Stimulated activated effector memory CD8-positive, alpha-beta T cell treated with anti-CD3 and anti-CD28 coated beads, Interleukin-12 subunit alpha, Interleukin-12 subunit beta, amount 100 ng/mL, for 72 hours (primary cell): ENCODE results near the gene CYSLTR2.
"Not testable (repeated sequence)": the region's sequence is repeated elsewhere in the genome, so short reads cannot be mapped to it uniquely, and the experiment has no call there.

Experiments
- ATAC-seq: fragments of 150-1000 bp; cut with Tn5 transposase; 2 replicates; pipeline ENCODE4 v1.10.0; 2021
- DNase-seq, 2 donors: peaks; one replicate each; pipeline ENCODE4 v3.0.0; 2021 to 2022; ENCODE audit warnings: low spot score in 2 of 2
- H3K27ac Mint-ChIP-seq: one replicate; pipeline ENCODE4 v1.8.0; 2022; ENCODE audit warnings: mild to moderate bottlenecking, mixed read lengths
- H3K36me3 Mint-ChIP-seq: one replicate; pipeline ENCODE4 v1.8.0; 2022; ENCODE audit warnings: mild to moderate bottlenecking, mixed read lengths
- H3K4me1 Mint-ChIP-seq: one replicate; pipeline ENCODE4 v1.8.0; 2022; ENCODE audit warnings: mixed read lengths
- H3K4me3 Mint-ChIP-seq: one replicate; pipeline ENCODE4 v1.8.0; 2022; ENCODE audit warnings: mild to moderate bottlenecking, mixed read lengths
- H3K9me3 Mint-ChIP-seq: one replicate; pipeline ENCODE4 v1.8.0; 2022; ENCODE audit warnings: mixed read lengths

Gene CYSLTR2

GRCh38 chr13:48696676-48697075, 42.9 kb downstream of the CYSLTR2 start:
- H3K27ac Mint-ChIP-seq, H3K9me3 Mint-ChIP-seq, H3K4me1 Mint-ChIP-seq, H3K4me3 Mint-ChIP-seq, DNase-seq, ATAC-seq, H3K36me3 Mint-ChIP-seq: not testable (repeated sequence)

- no peak for ATAC-seq
Measured at GRCh38 chr13:48707405-48707804, 53.7 kb downstream of the CYSLTR2 start.

GRCh38 chr13:48708764-48709163, 55.0 kb downstream of the CYSLTR2 start:
- H3K27ac Mint-ChIP-seq = no peak overlapping the region
- no peaks in the 10 kb centered on the region for H3K36me3 Mint-ChIP-seq
- peaks cover 9% of the 10 kb centered on the region for H3K9me3 Mint-ChIP-seq
- ATAC-seq (no peak), DNase-seq (no peak)
- peaks cover 19% of the 10 kb centered on the region for H3K4me1 Mint-ChIP-seq
- H3K4me3 Mint-ChIP-seq = no peak overlapping the region

More at GRCh38 chr13:48707405-48707804, 53.7 kb downstream of the CYSLTR2 start:
- Mint-ChIP-seq H3K36me3 (no peaks in the 10 kb centered on the region), H3K4me3 (no peak overlapping the region), H3K4me1 (peaks cover 19% of the 10 kb centered on the region), H3K9me3 (peaks cover 9% of the 10 kb centered on the region), H3K27ac (no peak overlapping the region)
- DNase-seq = no peak

DNA sequence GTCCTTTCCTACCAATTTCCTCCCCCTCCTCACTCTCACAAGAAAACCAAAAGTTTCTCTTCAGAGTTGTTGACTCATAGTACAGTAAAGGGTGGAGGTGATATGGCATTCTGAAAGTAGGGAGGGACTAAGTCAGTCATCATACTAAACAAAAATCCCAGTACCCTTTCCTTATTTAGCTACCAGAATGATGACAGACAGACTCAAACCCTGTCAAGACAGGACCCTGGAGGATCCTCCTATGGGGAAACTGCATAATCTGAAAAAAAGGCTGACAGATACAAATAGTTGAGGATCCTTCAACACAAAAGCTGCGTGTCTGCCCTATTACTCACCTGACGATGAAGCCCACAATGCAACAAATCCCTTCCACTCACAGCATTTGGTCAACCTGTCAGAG, 55.5 kb downstream of the CYSLTR2 start:
- Mint-ChIP-seq H3K4me1 (peaks cover 19% of the 10 kb centered on the region), H3K4me3 (no peak overlapping the region), H3K27ac (no peak overlapping the region), H3K36me3 (no peaks in the 10 kb centered on the region), H3K9me3 (peaks cover 9% of the 10 kb centered on the region)
- no peak for DNase-seq
- peak; percentile 93 for ATAC-seq

DNA sequence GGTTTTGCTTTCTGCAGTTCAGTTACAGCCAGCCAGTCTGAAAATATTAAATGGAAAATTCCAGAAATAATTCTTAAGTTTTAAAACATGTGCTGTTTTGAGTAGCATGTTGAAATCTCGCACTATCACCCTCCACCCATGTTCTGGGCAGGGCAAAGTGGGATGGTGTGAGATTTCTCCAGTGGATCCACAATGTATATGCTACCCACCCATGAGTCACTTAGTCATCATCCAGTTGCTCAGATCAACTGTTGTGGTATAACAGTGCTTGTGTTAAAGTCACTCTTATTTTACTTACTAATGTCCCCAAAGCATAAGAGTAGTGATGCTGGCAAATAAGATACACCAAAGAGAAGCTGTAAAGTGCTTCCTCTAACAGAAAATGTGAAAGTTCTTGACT, 56.4 kb downstream of the CYSLTR2 start:
- Mint-ChIP-seq H3K9me3 (peaks cover 9% of the 10 kb centered on the region), H3K36me3 (no peaks in the 10 kb centered on the region), H3K4me3 (no peak overlapping the region), H3K27ac (no peak overlapping the region), H3K4me1 (peaks cover 19% of the 10 kb centered on the region)
- DNase-seq = no peak
- ATAC-seq = peak; percentile 48

DNA sequence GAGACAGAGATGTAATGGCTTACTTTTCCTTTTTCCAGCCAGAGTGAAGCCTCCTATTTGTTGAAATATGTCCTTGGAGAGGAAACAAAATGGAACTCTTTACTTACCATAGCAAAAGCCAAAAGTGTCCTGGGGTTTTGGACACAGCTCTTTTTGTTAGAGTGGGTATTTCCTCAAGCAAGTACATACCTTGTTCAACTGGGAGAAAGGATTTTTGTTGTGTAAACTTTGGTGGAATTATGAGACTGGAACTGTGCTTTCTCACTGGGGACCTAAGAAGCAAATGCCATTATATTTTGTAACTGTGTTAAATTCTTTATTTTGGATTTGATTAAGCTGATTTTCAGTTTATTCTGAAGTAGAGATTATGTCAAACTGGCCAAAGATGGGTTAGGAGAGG, 58.4 kb downstream of the CYSLTR2 start:
- H3K9me3 Mint-ChIP-seq = peaks cover 20% of the 10 kb centered on the region
- ATAC-seq (no peak), DNase-seq (no peak)
- peaks cover 19% of the 10 kb centered on the region for H3K4me1 Mint-ChIP-seq
- H3K4me3 Mint-ChIP-seq = no peak overlapping the region
- H3K27ac Mint-ChIP-seq = peak overlapping the region; percentile 40
- H3K36me3 Mint-ChIP-seq = no peaks in the 10 kb centered on the region

GRCh38 chr13:48715977-48716376, 62.2 kb downstream of the CYSLTR2 start:
- DNase-seq = no peak
- ATAC-seq = no peak
- H3K36me3 Mint-ChIP-seq = no peaks in the 10 kb centered on the region
- peaks cover 18% of the 10 kb centered on the region for H3K9me3 Mint-ChIP-seq
- H3K4me3 Mint-ChIP-seq = no peak overlapping the region
- H3K4me1 Mint-ChIP-seq = no peaks in the 10 kb centered on the region
- no peak overlapping the region for H3K27ac Mint-ChIP-seq

GRCh38 chr13:48720621-48721020, 66.9 kb downstream of the CYSLTR2 start:
- Mint-ChIP-seq H3K27ac (no peak overlapping the region), H3K9me3 (peaks cover 13% of the 10 kb centered on the region), H3K36me3 (no peaks in the 10 kb centered on the region), H3K4me1 (no peaks in the 10 kb centered on the region), H3K4me3 (no peak overlapping the region)
- DNase-seq (no peak), ATAC-seq (no peak)

- no peak for ATAC-seq
- H3K4me1 Mint-ChIP-seq = no peaks in the 10 kb centered on the region
- H3K36me3 Mint-ChIP-seq = no peaks in the 10 kb centered on the region
- H3K9me3 Mint-ChIP-seq = peaks cover 1% of the 10 kb centered on the region
- H3K4me3 Mint-ChIP-seq = no peak overlapping the region
- no peak for DNase-seq
- no peak overlapping the region for H3K27ac Mint-ChIP-seq
Measured at GRCh38 chr13:48723168-48723567, 69.4 kb downstream of the CYSLTR2 start.

GRCh38 chr13:48725271-48725670, 71.5 kb downstream of the CYSLTR2 start:
- DNase-seq (no peak), ATAC-seq (no peak)
- H3K36me3 Mint-ChIP-seq = no peaks in the 10 kb centered on the region
- no peaks in the 10 kb centered on the region for H3K9me3 Mint-ChIP-seq
- H3K4me1 Mint-ChIP-seq = peaks cover 12% of the 10 kb centered on the region
- H3K4me3 Mint-ChIP-seq = no peak overlapping the region
- H3K27ac Mint-ChIP-seq = no peak overlapping the region

- no peaks in the 10 kb centered on the region for H3K36me3 Mint-ChIP-seq
- H3K4me1 Mint-ChIP-seq = peaks cover 26% of the 10 kb centered on the region
- no peak overlapping the region for H3K4me3 Mint-ChIP-seq
- H3K9me3 Mint-ChIP-seq = no peaks in the 10 kb centered on the region
- no peak for DNase-seq
- no peak for ATAC-seq
- H3K27ac Mint-ChIP-seq = no peak overlapping the region
Measured at GRCh38 chr13:48726711-48727110, 73.0 kb downstream of the CYSLTR2 start.

DNA sequence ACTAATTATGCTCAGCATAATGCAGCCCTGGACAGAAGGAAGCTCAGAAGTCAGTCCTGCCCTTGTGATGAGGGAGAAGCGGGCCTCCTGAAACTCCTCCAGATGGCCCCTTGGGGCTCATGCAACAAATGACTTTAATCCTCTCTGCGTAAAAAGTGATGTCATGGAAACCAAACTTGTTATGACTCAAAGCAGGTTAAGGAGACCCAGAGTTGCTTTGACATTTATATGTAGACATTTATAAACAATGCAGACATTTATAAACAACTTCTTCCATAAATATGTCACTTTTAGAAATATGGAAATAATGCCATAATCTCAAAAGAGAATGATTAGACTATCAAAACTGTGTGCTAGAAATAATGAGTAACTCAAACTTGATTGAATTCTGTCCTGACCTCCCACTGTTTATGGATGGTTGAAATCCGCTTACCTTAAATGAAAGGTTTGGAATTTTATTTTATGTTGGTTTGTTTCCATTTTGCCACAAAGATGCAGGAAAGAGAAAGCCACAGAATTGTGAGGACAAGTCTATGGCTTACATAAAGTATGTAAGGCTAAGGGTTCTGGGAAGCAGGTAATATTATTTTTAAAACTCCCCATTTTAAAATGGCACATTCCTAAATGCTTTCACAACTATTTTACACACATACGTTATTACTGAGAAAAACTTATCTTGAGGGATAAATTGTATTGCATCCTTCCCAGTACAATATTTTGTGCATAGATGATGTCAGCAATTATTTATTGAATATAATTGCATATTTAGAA, 73.7 kb downstream of the CYSLTR2 start:
- H3K36me3 Mint-ChIP-seq = no peaks in the 10 kb centered on the region
- H3K4me3 Mint-ChIP-seq = no peak overlapping the region
- H3K27ac Mint-ChIP-seq = no peak overlapping the region
- no peaks in the 10 kb centered on the region for H3K9me3 Mint-ChIP-seq
- peaks cover 32% of the 10 kb centered on the region for H3K4me1 Mint-ChIP-seq
- DNase-seq = no peak
- peak; percentile 63 for ATAC-seq

GRCh38 chr13:48728226-48728625, 74.5 kb downstream of the CYSLTR2 start:
- Mint-ChIP-seq H3K27ac (no peak overlapping the region), H3K4me1 (peaks cover 32% of the 10 kb centered on the region), H3K36me3 (no peaks in the 10 kb centered on the region), H3K9me3 (no peaks in the 10 kb centered on the region), H3K4me3 (no peak overlapping the region)
- DNase-seq (no peak), ATAC-seq (no peak)

DNA sequence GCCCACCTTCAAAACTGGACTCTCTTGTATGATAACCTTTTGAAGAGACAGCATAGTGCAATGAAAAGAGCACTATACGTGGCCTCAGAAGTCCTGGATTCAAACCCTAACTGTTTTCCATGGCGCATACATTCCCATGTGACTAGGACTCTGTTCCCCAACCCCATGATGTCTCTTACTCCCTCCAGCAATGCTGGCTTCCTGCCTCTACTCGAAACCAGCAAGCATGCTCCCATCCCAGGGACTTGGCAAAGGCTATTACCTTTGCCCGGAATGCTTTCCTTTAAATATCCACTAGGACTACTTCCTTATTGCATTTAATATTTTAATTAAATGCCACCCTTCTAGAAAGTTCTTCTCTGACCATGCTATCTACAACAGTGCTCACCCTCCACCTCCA, 75.1 kb downstream of the CYSLTR2 start:
- no peaks in the 10 kb centered on the region for H3K9me3 Mint-ChIP-seq
- no peaks in the 10 kb centered on the region for H3K36me3 Mint-ChIP-seq
- no peak overlapping the region for H3K4me3 Mint-ChIP-seq
- H3K4me1 Mint-ChIP-seq = peaks cover 32% of the 10 kb centered on the region
- no peak for DNase-seq
- no peak for ATAC-seq
- no peak overlapping the region for H3K27ac Mint-ChIP-seq

GRCh38 chr13:48729856-48730255, 76.1 kb downstream of the CYSLTR2 start:
- no peak for ATAC-seq
- Mint-ChIP-seq H3K4me3 (no peak overlapping the region), H3K9me3 (no peaks in the 10 kb centered on the region), H3K4me1 (peaks cover 32% of the 10 kb centered on the region), H3K36me3 (no peaks in the 10 kb centered on the region), H3K27ac (peak overlapping the region; percentile 26)
- DNase-seq = no peak

- ATAC-seq = peak; percentile 88
- Mint-ChIP-seq H3K9me3 (no peaks in the 10 kb centered on the region), H3K4me3 (peak overlapping the region; percentile 62), H3K36me3 (no peaks in the 10 kb centered on the region), H3K27ac (no peak overlapping the region), H3K4me1 (peaks cover 32% of the 10 kb centered on the region)
- no peak for DNase-seq
Measured at GRCh38 chr13:48731001-48731658, 77.4 kb downstream of the CYSLTR2 start.
